K562 (cell line): ENCODE data around the gene IGSF8. TPM values are rescaled to one million over a fixed set of nuclear protein-coding genes. Genes with fewer than 3 reads are reported as not detected.

Experiments used
- BRCA1 ChIP-seq, 2 experiments: fragments of 450-650 bp in 1 of 2; sonication (generic) in 1 of 2; formaldehyde crosslinking in 1 of 2; IDR thresholded peaks; 2 replicates each; pipeline versions ENCODE4 v1.5.0 to v1.6.1; 2017 to 2020; ENCODE audit warnings: mild to moderate bottlenecking in 1 of 2, missing genetic modification reagents in 1 of 2
- YBX1 ChIP-seq: fragments of 450-650 bp; IDR thresholded peaks from 2 replicates; pipeline ENCODE4 v1.7.1; 2016; ENCODE audit warnings: mild to moderate bottlenecking
- ZNF184 ChIP-seq: sonication (generic); formaldehyde crosslinking; IDR thresholded peaks from 2 replicates; pipeline ENCODE4 v1.5.0; 2020; ENCODE audit warnings: missing genetic modification reagents
- polyA plus RNA-seq, 8 experiments: library from polyadenylated mRNA; depleted of rRNA in 4 of 8; stranded (reverse) in 5 of 8; unstranded in 3 of 8; fragments of >200 nt; fragmentation: Nextera tagmentation in 2 of 8; fragmentation: Illumina TruSeq in 1 of 8; extraction: Ambion mirVana in 2 of 8; extraction: Trizol in 1 of 8; gene quantifications; 2 replicates each; pipeline versions ENCODE4 v1.2.1 to v1.2.3, GENCODE V29; 2011 to 2014; ENCODE audit warnings: inconsistent platforms in 1 of 8, missing spikeins in 1 of 8
- total RNA-seq, 7 experiments: library from RNA; depleted of rRNA in 6 of 7; stranded (reverse); fragments of >200 nt in 6 of 7; fragmentation: Illumina TruSeq in 2 of 7; extraction: Trizol in 2 of 7; gene quantifications; 2 replicates each; pipeline versions ENCODE4 v1.2.1 to v1.2.3, GENCODE V29; 2011 to 2021; ENCODE audit warnings: low replicate concordance in 1 of 7
- TF ChIP-seq, protein P1 (sequence below): fragments of 450-650 bp; IDR thresholded peaks from 2 replicates; pipeline ENCODE4 v1.6.1; 2016; ENCODE audit warnings: mild to moderate bottlenecking, moderate library complexity

Gene IGSF8
- total and polyA plus RNA-seq, 9 of the 15 experiments (the other 6 are each of a cell fraction or from before 2014, with no cell fraction given) = 0.32 to 11.7 (median 3.2) TPM

DNA sequence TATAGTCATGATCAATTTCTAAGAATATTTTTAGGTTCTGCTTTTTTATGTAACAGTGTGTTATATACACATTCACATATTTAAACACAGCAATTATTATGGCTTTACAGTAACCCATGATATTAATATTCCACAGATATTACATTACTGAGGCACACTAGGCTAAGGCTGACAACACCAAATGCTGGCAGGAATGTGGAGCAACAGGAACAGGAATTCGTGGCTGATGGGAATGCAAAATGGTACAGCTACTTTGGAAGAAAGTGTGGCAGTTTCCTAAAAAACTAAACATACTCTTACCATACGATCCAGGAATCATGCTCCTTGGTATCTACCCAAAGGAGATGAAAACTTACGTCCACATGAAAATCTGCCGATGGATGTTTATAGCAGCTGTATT, 19.0 kb downstream of the IGSF8 start (continued):
- TF ChIP-seq, protein P1, sequence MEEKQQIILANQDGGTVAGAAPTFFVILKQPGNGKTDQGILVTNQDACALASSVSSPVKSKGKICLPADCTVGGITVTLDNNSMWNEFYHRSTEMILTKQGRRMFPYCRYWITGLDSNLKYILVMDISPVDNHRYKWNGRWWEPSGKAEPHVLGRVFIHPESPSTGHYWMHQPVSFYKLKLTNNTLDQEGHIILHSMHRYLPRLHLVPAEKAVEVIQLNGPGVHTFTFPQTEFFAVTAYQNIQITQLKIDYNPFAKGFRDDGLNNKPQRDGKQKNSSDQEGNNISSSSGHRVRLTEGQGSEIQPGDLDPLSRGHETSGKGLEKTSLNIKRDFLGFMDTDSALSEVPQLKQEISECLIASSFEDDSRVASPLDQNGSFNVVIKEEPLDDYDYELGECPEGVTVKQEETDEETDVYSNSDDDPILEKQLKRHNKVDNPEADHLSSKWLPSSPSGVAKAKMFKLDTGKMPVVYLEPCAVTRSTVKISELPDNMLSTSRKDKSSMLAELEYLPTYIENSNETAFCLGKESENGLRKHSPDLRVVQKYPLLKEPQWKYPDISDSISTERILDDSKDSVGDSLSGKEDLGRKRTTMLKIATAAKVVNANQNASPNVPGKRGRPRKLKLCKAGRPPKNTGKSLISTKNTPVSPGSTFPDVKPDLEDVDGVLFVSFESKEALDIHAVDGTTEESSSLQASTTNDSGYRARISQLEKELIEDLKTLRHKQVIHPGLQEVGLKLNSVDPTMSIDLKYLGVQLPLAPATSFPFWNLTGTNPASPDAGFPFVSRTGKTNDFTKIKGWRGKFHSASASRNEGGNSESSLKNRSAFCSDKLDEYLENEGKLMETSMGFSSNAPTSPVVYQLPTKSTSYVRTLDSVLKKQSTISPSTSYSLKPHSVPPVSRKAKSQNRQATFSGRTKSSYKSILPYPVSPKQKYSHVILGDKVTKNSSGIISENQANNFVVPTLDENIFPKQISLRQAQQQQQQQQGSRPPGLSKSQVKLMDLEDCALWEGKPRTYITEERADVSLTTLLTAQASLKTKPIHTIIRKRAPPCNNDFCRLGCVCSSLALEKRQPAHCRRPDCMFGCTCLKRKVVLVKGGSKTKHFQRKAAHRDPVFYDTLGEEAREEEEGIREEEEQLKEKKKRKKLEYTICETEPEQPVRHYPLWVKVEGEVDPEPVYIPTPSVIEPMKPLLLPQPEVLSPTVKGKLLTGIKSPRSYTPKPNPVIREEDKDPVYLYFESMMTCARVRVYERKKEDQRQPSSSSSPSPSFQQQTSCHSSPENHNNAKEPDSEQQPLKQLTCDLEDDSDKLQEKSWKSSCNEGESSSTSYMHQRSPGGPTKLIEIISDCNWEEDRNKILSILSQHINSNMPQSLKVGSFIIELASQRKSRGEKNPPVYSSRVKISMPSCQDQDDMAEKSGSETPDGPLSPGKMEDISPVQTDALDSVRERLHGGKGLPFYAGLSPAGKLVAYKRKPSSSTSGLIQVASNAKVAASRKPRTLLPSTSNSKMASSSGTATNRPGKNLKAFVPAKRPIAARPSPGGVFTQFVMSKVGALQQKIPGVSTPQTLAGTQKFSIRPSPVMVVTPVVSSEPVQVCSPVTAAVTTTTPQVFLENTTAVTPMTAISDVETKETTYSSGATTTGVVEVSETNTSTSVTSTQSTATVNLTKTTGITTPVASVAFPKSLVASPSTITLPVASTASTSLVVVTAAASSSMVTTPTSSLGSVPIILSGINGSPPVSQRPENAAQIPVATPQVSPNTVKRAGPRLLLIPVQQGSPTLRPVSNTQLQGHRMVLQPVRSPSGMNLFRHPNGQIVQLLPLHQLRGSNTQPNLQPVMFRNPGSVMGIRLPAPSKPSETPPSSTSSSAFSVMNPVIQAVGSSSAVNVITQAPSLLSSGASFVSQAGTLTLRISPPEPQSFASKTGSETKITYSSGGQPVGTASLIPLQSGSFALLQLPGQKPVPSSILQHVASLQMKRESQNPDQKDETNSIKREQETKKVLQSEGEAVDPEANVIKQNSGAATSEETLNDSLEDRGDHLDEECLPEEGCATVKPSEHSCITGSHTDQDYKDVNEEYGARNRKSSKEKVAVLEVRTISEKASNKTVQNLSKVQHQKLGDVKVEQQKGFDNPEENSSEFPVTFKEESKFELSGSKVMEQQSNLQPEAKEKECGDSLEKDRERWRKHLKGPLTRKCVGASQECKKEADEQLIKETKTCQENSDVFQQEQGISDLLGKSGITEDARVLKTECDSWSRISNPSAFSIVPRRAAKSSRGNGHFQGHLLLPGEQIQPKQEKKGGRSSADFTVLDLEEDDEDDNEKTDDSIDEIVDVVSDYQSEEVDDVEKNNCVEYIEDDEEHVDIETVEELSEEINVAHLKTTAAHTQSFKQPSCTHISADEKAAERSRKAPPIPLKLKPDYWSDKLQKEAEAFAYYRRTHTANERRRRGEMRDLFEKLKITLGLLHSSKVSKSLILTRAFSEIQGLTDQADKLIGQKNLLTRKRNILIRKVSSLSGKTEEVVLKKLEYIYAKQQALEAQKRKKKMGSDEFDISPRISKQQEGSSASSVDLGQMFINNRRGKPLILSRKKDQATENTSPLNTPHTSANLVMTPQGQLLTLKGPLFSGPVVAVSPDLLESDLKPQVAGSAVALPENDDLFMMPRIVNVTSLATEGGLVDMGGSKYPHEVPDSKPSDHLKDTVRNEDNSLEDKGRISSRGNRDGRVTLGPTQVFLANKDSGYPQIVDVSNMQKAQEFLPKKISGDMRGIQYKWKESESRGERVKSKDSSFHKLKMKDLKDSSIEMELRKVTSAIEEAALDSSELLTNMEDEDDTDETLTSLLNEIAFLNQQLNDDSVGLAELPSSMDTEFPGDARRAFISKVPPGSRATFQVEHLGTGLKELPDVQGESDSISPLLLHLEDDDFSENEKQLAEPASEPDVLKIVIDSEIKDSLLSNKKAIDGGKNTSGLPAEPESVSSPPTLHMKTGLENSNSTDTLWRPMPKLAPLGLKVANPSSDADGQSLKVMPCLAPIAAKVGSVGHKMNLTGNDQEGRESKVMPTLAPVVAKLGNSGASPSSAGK = no peak
- TF ChIP-seq ZNF184 = no peak
- TF ChIP-seq YBX1 = no peak
- no peak for TF ChIP-seq BRCA1 (IDR thresholded peaks at IDR 0.05)
- TF ChIP-seq BRCA1 (CRISPR knock-in tag; IDR thresholded peaks at IDR 0.05) = no peak
- TF ChIP-seq, all 486 proteins: peak for 0
